Esophagus (tissue), 2 donors: ENCODE data around the gene FAM168A. TPM values are rescaled to one million over a fixed set of nuclear protein-coding genes. Genes with fewer than 3 reads are reported as not detected.

Source experiments
- H3K27ac ChIP-seq, 2 donors: one replicate each; pipeline ENCODE4 v1.5.1; 2013; ENCODE audit warnings: low read depth in 2 of 2, mild to moderate bottlenecking in 2 of 2, inconsistent platforms in 1 of 2, low read length in 1 of 2, moderate library complexity in 1 of 2
- H3K27me3 ChIP-seq, 2 donors: one replicate each; pipeline ENCODE4 v1.6.1; 2013; ENCODE audit warnings: low read length in 2 of 2, control low read depth in 1 of 2, mild to moderate bottlenecking in 1 of 2; ENCODE audit not compliant: insufficient read depth in 2 of 2, control insufficient read depth in 1 of 2
- H3K36me3 ChIP-seq, 2 donors: one replicate each; pipeline ENCODE4 v1.6.1; 2013; ENCODE audit warnings: low read length in 1 of 2; ENCODE audit not compliant: control insufficient read depth in 2 of 2, insufficient read depth in 2 of 2
- H3K4me1 ChIP-seq, 2 donors: one replicate each; pipeline ENCODE4 v1.6.1; 2013; ENCODE audit warnings: low read length in 1 of 2; ENCODE audit not compliant: control insufficient read depth in 2 of 2, insufficient read depth in 2 of 2
- H3K4me3 ChIP-seq, 2 donors: one replicate each; pipeline ENCODE4 v1.5.1; 2013; ENCODE audit warnings: low read length in 2 of 2, mild to moderate bottlenecking in 2 of 2, low read depth in 1 of 2, moderate library complexity in 1 of 2
- H3K9me3 ChIP-seq, 2 donors: one replicate each; pipeline ENCODE4 v1.6.1; 2013; ENCODE audit warnings: mild to moderate bottlenecking in 2 of 2, low read depth in 1 of 2, low read length in 1 of 2, moderate library complexity in 1 of 2; ENCODE audit not compliant: control insufficient read depth in 2 of 2, insufficient read depth in 1 of 2
- WGBS, 2 donors: extraction: QIAGEN DNeasy Blood & Tissue Kit; methylation state at CpG; one replicate each; pipeline ENCODE4 v1.1.7; 2013; 5-methylcytosine and 5-hydroxymethylcytosine counted together
- polyA plus RNA-seq, 2 donors: library from polyadenylated mRNA; stranded (reverse); fragments of 200-250 nt; gene quantifications; one replicate each; pipeline ENCODE4 v1.2.3, GENCODE V29; 2013
- donor health status: healthy with polysubstance abuse.
- donor health status: Bipolar disorder and iron deficiency.

Gene FAM168A
- polyA plus RNA-seq, 2 donors: 4.0 TPM

DNA sequence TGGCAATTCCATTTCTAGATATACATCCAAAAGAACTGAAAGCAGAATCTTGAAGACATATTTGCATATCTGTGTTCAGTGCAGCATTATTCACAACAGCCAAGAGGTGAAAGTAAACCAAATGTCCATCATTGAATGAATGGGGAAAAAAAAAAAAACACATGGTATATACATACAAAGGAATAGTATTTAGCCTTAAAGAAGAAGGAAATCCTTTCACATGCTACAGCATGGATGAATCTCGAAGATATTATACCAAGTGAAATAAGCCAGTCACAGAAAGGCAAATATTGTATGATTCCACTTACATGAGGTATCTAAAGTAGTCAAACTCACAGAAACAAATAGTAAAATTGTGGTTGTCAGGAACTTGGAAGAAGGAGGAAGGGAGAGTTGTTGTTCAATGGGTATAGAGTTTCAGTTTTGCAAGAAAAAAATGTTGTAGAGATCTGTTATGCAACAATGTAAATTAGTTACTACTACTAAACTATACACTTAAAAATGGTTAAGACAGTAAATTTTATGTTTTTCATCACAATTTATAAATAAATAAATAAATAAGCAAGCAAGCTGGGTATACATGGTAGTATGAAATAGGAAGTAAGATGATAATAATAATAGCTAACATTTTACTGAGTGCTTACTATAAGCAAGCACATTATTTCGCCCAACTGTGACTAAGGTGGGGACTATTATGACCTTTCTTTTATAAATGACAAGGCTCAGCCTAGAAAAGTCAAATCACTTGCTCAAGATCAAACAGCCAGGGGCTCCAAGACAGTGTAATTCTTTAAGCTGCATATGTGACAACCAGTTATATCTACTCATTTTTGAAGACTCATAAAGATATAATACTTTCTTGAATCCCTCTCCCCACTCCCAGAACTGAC lies 50.0 kb downstream of the FAM168A start:
- H3K4me3 ChIP-seq: no peak overlapping the region
- no peaks in the 10 kb centered on the region for H3K36me3 ChIP-seq
- no peak overlapping the region for H3K27ac ChIP-seq
- H3K4me1 ChIP-seq: no peaks in the 10 kb centered on the region
- H3K9me3 ChIP-seq: no peaks in the 10 kb centered on the region
- WGBS, 2 donors: 95 to 99% methylated on average over 2 of the region's 2 CpGs
- H3K27me3 ChIP-seq: no peaks in the 10 kb centered on the region

DNA sequence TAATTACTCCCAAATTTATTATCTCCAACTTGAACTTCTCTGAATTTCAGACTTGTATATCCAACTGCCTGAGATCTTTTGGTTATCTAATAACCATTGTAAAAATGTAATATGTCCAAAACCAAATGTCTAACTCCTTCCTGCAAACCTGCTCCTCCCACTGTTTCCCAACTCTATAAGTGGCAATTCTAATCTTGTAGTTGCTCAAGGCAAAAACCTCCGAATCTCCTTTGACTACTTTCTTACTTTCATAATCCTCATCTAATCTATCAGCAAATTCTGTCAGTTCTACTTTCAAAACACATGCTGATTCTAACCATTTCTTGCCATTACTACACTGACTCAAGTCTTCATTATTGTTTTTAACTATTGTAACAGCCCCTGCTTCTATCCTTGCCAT lies 55.7 kb downstream of the FAM168A start:
- H3K9me3 ChIP-seq: no peaks in the 10 kb centered on the region
- 43 to 67% methylated on average over 1 of the region's 1 CpG for WGBS, 2 donors
- H3K4me3 ChIP-seq: no peak overlapping the region
- H3K27me3 ChIP-seq: no peaks in the 10 kb centered on the region
- H3K4me1 ChIP-seq: no peaks in the 10 kb centered on the region
- peaks cover 0 to 3% of the 10 kb centered on the region in 2 donors for H3K36me3 ChIP-seq
- no peak overlapping the region for H3K27ac ChIP-seq

GRCh38 chr11:73539506-73540084 lies 58.3 kb downstream of the FAM168A start:
- Histone ChIP-seq H3K9me3 (no peaks in the 10 kb centered on the region), H3K36me3 (peaks cover 0 to 3% of the 10 kb centered on the region in 2 donors), H3K4me3 (no peak overlapping the region), H3K27me3 (no peaks in the 10 kb centered on the region), H3K4me1 (no peaks in the 10 kb centered on the region), H3K27ac (no peak overlapping the region)
- 91 to 95% methylated on average over 5 of the region's 5 CpGs for WGBS, 2 donors

DNA sequence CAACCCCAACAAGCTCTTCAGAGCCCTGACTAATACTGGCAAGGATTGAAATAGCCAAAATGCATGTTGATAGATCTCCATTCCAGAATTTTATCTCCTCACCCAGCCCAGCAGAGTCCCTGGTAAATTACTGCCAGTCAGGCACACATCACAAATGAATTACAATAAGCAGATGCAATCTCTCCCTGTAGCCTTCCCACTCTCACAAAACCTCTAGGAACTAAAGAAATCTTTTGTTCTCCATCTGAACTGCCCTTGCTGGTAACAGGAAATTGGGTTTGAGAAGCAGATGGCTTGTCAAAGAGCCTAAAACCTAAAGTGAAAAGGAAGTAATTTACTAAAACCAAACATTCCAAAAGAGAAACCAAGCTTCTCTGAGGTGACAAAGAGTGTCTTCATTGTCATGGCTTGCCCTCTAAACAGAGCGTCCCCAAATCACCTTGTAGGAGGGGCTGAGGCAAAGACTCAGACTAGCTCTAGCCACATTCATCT lies 59.5 kb downstream of the FAM168A start:
- no peaks in the 10 kb centered on the region for H3K9me3 ChIP-seq
- H3K36me3 ChIP-seq: peaks cover 0 to 3% of the 10 kb centered on the region in 2 donors
- no peaks in the 10 kb centered on the region for H3K4me1 ChIP-seq
- no peak overlapping the region for H3K4me3 ChIP-seq
- 65 to 66% methylated on average over 1 of the region's 1 CpG for WGBS, 2 donors
- H3K27me3 ChIP-seq: no peaks in the 10 kb centered on the region
- H3K27ac ChIP-seq: no peak overlapping the region

DNA sequence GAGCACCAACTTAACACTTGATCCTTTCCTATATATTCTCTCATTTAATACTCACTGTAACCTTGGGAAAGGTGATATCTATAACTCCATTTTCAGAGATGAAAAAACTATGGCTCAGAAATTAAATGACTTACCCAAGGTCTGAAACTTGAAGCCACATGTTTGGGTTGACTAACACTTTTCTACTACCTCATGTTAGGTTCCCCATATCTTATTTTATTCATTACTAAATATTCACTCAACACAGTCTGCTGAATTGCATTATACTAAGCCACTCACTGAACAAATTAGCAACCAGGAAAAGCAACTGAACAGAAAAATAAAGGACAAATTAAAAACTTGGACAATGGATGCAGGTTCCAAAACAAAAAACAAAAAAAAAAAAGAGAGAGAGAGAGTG lies 59.9 kb downstream of the FAM168A start:
- Histone ChIP-seq H3K27me3 (no peaks in the 10 kb centered on the region), H3K27ac (no peak overlapping the region), H3K36me3 (peaks cover 0 to 3% of the 10 kb centered on the region in 2 donors), H3K4me3 (no peak overlapping the region), H3K4me1 (no peaks in the 10 kb centered on the region), H3K9me3 (no peaks in the 10 kb centered on the region)

DNA sequence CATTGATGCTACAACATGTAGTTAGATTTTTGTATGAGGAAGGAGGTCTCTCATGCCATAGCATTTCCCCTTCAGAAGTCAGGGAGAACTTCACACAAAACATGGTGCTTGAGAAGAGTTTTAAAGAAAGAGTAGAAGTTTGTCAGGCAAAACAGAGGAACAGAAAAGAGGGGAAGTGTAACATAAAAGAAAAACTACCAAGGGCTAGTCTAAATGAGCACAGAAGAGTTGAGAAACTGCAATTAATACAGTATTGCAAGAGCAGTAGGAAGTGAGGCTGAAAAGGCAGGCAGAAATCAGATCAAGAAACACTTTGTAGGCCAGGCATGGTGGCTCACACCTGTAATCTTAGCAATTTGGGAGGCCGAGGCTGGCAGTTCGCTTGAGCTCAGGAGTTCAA lies 61.0 kb downstream of the FAM168A start:
- no peaks in the 10 kb centered on the region for H3K4me1 ChIP-seq
- H3K36me3 ChIP-seq: peaks cover 0 to 3% of the 10 kb centered on the region in 2 donors
- no peaks in the 10 kb centered on the region for H3K9me3 ChIP-seq
- no peaks in the 10 kb centered on the region for H3K27me3 ChIP-seq
- no peak overlapping the region for H3K27ac ChIP-seq
- 97 to 100% methylated on average over 2 of the region's 2 CpGs for WGBS, 2 donors
- no peak overlapping the region for H3K4me3 ChIP-seq

GRCh38 chr11:73532310-73532709 lies 65.6 kb downstream of the FAM168A start:
- no peaks in the 10 kb centered on the region for H3K9me3 ChIP-seq
- H3K4me1 ChIP-seq: no peaks in the 10 kb centered on the region
- H3K27me3 ChIP-seq: no peaks in the 10 kb centered on the region
- H3K36me3 ChIP-seq: no peaks in the 10 kb centered on the region
- 87 to 88% methylated on average over 1 of the region's 1 CpG for WGBS, 2 donors
- no peak overlapping the region for H3K4me3 ChIP-seq
- H3K27ac ChIP-seq: no peak overlapping the region

GRCh38 chr11:73531386-73531785 lies 66.5 kb downstream of the FAM168A start:
- H3K36me3 ChIP-seq: no peaks in the 10 kb centered on the region
- no peak overlapping the region for H3K27ac ChIP-seq
- H3K4me3 ChIP-seq: no peak overlapping the region
- H3K4me1 ChIP-seq: no peaks in the 10 kb centered on the region
- H3K9me3 ChIP-seq: no peaks in the 10 kb centered on the region
- 65 to 68% methylated on average over 1 of the region's 1 CpG for WGBS, 2 donors
- H3K27me3 ChIP-seq: no peaks in the 10 kb centered on the region

- H3K36me3 ChIP-seq: no peaks in the 10 kb centered on the region
- H3K27me3 ChIP-seq: no peaks in the 10 kb centered on the region
- 81 to 92% methylated on average over 4 of the region's 4 CpGs for WGBS, 2 donors
- H3K4me1 ChIP-seq: no peaks in the 10 kb centered on the region
- no peak overlapping the region for H3K4me3 ChIP-seq
- H3K27ac ChIP-seq: no peak overlapping the region
- no peaks in the 10 kb centered on the region for H3K9me3 ChIP-seq
These were observed 67.8 kb downstream of the FAM168A start for GRCh38 chr11:73530109-73530508.

DNA sequence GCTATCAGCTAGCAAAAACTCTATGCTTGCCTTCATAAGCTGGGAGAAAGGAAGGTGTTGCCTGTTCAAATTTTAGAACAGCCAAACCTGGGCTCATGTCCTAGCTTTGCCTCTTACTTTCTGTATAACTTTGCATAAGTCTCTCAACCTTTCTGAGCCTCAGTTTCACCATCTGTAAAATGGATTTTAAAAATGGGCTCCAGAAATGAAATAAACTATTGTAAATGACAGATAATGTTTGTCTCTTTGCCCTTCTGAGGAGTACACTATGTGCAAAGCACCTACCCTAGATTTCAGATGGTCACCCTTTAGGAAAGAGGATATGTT lies 68.7 kb downstream of the FAM168A start:
- H3K27ac ChIP-seq: no peak overlapping the region

More for the DNA sequence above, 68.7 kb downstream of the FAM168A start:
- Histone ChIP-seq H3K27me3 (no peaks in the 10 kb centered on the region), H3K4me1 (no peaks in the 10 kb centered on the region), H3K36me3 (no peaks in the 10 kb centered on the region), H3K9me3 (no peaks in the 10 kb centered on the region), H3K4me3 (no peak overlapping the region)
